AG04449 (cell line): ENCODE results near the gene OR6C65.

ENCODE experiments used
- CTCF ChIA-PET: fragments of 350-600 bp; formaldehyde crosslinking; extraction: SDS; loops from one replicate; lab custom pipeline; 2021; ENCODE audit warnings: antibody characterized with exemption; lab: Yijun Ruan, JAX
- POLR2A ChIA-PET: fragments of 400-600, 350-600 bp; formaldehyde crosslinking; extraction: SDS; loops from one replicate; lab custom pipeline; 2020; ENCODE audit warnings: antibody characterized with exemption, inconsistent platforms; lab: Yijun Ruan, JAX
- DNase-seq: peaks from one replicate; pipeline ENCODE4 v3.0.0-alpha.2; 2010; ENCODE audit warnings: low read depth, low spot score
- H3K4me3 ChIP-seq: 2 replicates; pipeline ENCODE4 v1.5.1; 2011; ENCODE audit warnings: low read depth, mild to moderate bottlenecking, control low read depth, low read length
- TF ChIP-seq, protein P1 (sequence below): IDR thresholded peaks from one replicate; pipeline ENCODE4 v1.5.1; 2011; ENCODE audit warnings: mild to moderate bottlenecking, moderate library complexity, low read length, control low read depth, inconsistent platforms; ENCODE audit not compliant: insufficient read depth; ENCODE audit errors: missing control alignments

Gene OR6C65

DNA sequence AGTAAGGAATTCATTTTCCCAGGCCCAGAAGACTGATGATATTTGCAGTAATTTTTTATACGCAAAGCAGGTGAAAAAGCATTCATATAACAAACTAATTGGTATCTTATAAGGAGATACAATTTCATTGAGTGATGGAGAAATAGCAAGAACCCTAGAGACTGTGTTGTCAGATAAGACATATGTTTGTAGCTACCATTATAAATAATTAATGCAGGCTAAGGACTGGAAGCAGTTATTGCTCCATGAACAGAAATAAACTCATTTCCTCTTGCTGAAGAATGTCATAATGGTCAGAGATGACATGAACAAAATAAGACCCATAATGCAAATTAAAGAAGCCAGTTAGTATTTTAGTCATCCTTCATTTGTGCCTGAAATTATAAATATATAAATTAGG, 45.0 kb downstream of the OR6C65 start:
- POLR2A ChIA-PET = no interaction called here
- no peak overlapping the region for H3K4me3 ChIP-seq
- DNase-seq = no peak
- CTCF ChIA-PET = no interaction called here
- TF ChIP-seq, protein P1, sequence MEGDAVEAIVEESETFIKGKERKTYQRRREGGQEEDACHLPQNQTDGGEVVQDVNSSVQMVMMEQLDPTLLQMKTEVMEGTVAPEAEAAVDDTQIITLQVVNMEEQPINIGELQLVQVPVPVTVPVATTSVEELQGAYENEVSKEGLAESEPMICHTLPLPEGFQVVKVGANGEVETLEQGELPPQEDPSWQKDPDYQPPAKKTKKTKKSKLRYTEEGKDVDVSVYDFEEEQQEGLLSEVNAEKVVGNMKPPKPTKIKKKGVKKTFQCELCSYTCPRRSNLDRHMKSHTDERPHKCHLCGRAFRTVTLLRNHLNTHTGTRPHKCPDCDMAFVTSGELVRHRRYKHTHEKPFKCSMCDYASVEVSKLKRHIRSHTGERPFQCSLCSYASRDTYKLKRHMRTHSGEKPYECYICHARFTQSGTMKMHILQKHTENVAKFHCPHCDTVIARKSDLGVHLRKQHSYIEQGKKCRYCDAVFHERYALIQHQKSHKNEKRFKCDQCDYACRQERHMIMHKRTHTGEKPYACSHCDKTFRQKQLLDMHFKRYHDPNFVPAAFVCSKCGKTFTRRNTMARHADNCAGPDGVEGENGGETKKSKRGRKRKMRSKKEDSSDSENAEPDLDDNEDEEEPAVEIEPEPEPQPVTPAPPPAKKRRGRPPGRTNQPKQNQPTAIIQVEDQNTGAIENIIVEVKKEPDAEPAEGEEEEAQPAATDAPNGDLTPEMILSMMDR = no peak

DNA sequence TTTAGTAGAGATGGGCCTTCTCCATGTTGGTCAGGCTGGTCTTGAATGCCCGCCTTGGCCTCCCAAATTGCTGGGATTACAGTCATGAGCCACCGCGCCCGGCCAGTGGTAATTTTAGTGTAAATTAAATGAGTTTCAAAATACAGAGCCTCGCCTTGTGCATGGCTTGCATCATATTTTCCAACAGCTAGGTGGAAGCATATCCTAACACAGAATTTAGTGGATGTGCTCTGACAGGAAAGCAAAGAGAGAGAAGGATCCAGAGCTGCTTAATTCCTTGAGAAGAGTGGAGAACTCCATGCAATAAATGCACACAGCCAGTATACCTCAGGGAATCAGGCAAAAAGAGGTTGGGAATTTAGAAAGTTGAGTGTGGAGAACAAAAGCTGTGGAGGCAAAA, 46.0 kb downstream of the OR6C65 start:
- no peak for DNase-seq
- ChIA-PET CTCF (no interaction called here), POLR2A (no interaction called here)
- H3K4me3 ChIP-seq = no peak overlapping the region
- TF ChIP-seq, protein P1 = no peak

DNA sequence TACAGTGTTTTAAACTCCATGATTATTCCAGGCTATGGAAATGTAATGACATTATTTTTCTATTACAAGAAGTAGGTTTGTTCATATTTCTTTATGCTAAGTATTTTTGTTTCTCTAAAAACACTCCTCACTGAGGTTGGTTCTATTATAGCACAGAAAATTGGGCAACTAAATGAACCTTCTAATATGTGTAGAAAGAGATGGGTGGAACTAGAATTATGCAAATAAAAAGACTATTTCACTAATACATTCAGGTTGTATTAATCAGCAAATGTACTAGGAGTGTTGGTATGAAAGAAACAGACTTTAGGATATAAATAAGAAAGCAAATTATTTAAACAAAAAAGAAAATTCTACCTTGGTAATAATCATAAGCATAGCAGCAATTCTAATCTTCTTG, 48.5 kb downstream of the OR6C65 start:
- DNase-seq = no peak
- H3K4me3 ChIP-seq = no peak overlapping the region
- ChIA-PET POLR2A (no interaction called here), CTCF (no interaction called here)
- TF ChIP-seq, protein P1 = no peak
